HepG2 (cell line): ENCODE data around the gene CTXN1. TPM values are rescaled to one million over a fixed set of nuclear protein-coding genes. Genes with fewer than 3 reads are reported as not detected.
A peak's percentile ranks its signal among the peaks of the same experiment; 100 is the strongest.

ENCODE experiments used
- ARID5B ChIP-seq: IDR thresholded peaks from 2 replicates; pipeline ENCODE4 v1.4.0; 2020; ENCODE audit warnings: mild to moderate bottlenecking, missing genetic modification reagents
- ATF7 ChIP-seq, 2 experiments: fragments of 450-650 bp in 1 of 2; sonication (generic) in 1 of 2; formaldehyde crosslinking in 1 of 2; IDR thresholded peaks; 2 replicates each; pipeline versions ENCODE4 v1.4.0 to v1.6.1; 2016 to 2020; ENCODE audit warnings: antibody characterized with exemption in 1 of 2, mild to moderate bottlenecking in 1 of 2, missing genetic modification reagents in 1 of 2
- HBP1 ChIP-seq: IDR thresholded peaks from 2 replicates; pipeline ENCODE4 v1.6.1; 2016; ENCODE audit warnings: low read depth, control low read depth
- HOXA3 ChIP-seq: sonication (generic); formaldehyde crosslinking; IDR thresholded peaks from 2 replicates; pipeline ENCODE4 v1.5.0; 2020; ENCODE audit warnings: missing genetic modification reagents
- NFE2 ChIP-seq: sonication (generic); formaldehyde crosslinking; IDR thresholded peaks from 2 replicates; pipeline ENCODE4 v1.4.0; 2020; ENCODE audit warnings: missing genetic modification reagents
- PHF8 ChIP-seq: sonication (generic); formaldehyde crosslinking; IDR thresholded peaks from 2 replicates; pipeline ENCODE4 v1.5.0; 2020; ENCODE audit warnings: missing genetic modification reagents
- RNF2 ChIP-seq: fragments of 450-650 bp; conservative IDR thresholded peaks from 2 replicates; pipeline ENCODE4 v1.6.1; 2016; ENCODE audit warnings: low read depth
- SSRP1 ChIP-seq: IDR thresholded peaks from 2 replicates; pipeline ENCODE4 v1.6.1; 2016; ENCODE audit warnings: control low read depth
- THRA ChIP-seq: sonication (generic); formaldehyde crosslinking; IDR thresholded peaks from 2 replicates; pipeline ENCODE4 v1.4.0; 2020; ENCODE audit warnings: missing genetic modification reagents, borderline replicate concordance
- ZBTB40 ChIP-seq, 2 experiments: fragments of 450-650 bp in 1 of 2; sonication (generic) in 1 of 2; formaldehyde crosslinking in 1 of 2; IDR thresholded peaks; 2 replicates each; pipeline versions ENCODE4 v1.6.1 to v1.8.0; 2016 to 2022; ENCODE audit warnings: antibody characterized with exemption in 1 of 2, mild to moderate bottlenecking in 1 of 2, missing genetic modification reagents in 1 of 2
- ZNF230 ChIP-seq: sonication (generic); formaldehyde crosslinking; IDR thresholded peaks from 2 replicates; pipeline ENCODE4 v1.4.0; 2020; ENCODE audit warnings: mild to moderate bottlenecking, missing genetic modification reagents
- ZNF629 ChIP-seq: sonication (generic); formaldehyde crosslinking; conservative IDR thresholded peaks from 2 replicates; pipeline ENCODE4 v1.5.0; 2020; ENCODE audit warnings: missing genetic modification reagents
- polyA plus RNA-seq, 8 experiments: library from polyadenylated mRNA; depleted of rRNA in 3 of 8; stranded (reverse) in 7 of 8; unstranded in 1 of 8; fragments of >200 nt; fragmentation: Illumina TruSeq in 4 of 8; extraction: Trizol in 4 of 8; gene quantifications; 2 replicates each; pipeline versions ENCODE4 v1.2.1 to v1.2.3, GENCODE V29; 2011 to 2016; ENCODE audit warnings: low read depth in 4 of 8, missing spikeins in 1 of 8, mixed read lengths in 1 of 8; ENCODE audit not compliant: insufficient read depth in 1 of 8
- total RNA-seq, 5 experiments: library from RNA; depleted of rRNA; stranded (reverse); fragments of >200 nt; fragmentation: Illumina TruSeq; extraction: Trizol; gene quantifications; 2 replicates each; pipeline ENCODE4 v1.2.3, GENCODE V29; 2016; ENCODE audit warnings: low read depth in 1 of 5

CTXN1 gene
- total and polyA plus RNA-seq, 2 of the 13 experiments (the other 11 are each of a cell fraction or from before 2014, with no cell fraction given): 0.11 TPM; not detected in 1

- no peak for TF ChIP-seq ZBTB40 (IDR thresholded peaks at IDR 0.05)
- TF ChIP-seq ZBTB40 (CRISPR knock-in tag; IDR thresholded peaks at IDR 0.05): no peak; the same call in 1 of the 2 replicates
- TF ChIP-seq ZNF230: no peak
- peak; percentile 97 for TF ChIP-seq ZNF629
- no peak for TF ChIP-seq HBP1 (CRISPR knock-in tag)
- TF ChIP-seq SSRP1: no peak
- peak; percentile 78; the same call in 1 of the 2 replicates for TF ChIP-seq THRA (CRISPR knock-in tag)
- no peak for TF ChIP-seq RNF2
- TF ChIP-seq HOXA3 (CRISPR knock-in tag): no peak; the same call in 1 of the 2 replicates
- no peak for TF ChIP-seq ATF7 (IDR thresholded peaks at IDR 0.05)
- no peak for TF ChIP-seq ATF7 (CRISPR knock-in tag; IDR thresholded peaks at IDR 0.05)
- no peak for TF ChIP-seq PHF8 (CRISPR knock-in tag)
- TF ChIP-seq NFE2 (CRISPR knock-in tag): no peak
- TF ChIP-seq ARID5B: 0 out of 2 replicates have a peak, but pooled peaks have one; percentile 34
Observed at GRCh38 chr19:7918615-7919421, 7.1 kb downstream of the CTXN1 start (continued).
